ENCODE results near the gene FBLN1. TPM values are rescaled to one million over a fixed set of nuclear protein-coding genes. Genes with fewer than 3 reads are reported as not detected.
"Not testable (repeated sequence)": the region's sequence is repeated elsewhere in the genome, so short reads cannot be mapped to it uniquely, and the experiment has no call there.

The FBLN1 gene
- total RNA-seq, 2 donors from 2014 or later = 92.8 to 354 TPM

DNA sequence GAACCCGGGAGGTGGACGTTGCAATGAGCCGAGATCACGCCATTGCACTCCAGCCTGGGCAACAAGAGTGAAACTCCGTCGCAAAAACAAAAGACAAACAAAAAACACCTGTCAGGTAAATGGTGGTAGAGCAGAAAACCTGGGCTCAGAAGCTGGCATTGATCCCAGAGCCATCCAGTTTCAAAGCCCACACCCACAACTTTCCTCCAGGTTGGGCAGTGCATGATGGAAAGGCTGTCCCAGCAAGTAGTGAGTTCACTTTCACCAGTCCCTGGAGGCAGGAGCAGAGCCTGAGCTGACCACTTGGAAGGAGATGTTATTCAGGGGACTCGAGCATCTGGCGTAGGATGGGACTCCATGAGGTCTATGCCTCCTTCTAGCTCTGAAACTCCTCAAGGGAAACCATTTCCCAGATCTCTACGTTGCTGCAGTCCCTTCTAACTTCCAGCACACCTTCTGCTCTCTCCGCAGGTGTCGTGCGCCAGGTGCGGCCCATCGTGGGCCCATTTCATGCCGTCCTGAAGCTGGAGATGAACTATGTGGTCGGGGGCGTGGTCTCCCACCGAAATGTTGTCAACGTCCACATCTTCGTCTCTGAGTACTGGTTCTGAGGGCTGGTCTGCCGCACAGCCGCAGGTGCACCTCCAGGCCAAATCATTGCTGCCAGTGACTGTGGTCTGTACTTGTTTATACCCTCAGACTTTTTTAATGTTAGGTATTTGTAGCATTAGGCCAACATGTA lies 97.3 kb downstream of the FBLN1 start:
- no peak overlapping the region for H3K27ac ChIP-seq
- DNase-seq (ENCODE audit: low spot score) = no peak

DNA sequence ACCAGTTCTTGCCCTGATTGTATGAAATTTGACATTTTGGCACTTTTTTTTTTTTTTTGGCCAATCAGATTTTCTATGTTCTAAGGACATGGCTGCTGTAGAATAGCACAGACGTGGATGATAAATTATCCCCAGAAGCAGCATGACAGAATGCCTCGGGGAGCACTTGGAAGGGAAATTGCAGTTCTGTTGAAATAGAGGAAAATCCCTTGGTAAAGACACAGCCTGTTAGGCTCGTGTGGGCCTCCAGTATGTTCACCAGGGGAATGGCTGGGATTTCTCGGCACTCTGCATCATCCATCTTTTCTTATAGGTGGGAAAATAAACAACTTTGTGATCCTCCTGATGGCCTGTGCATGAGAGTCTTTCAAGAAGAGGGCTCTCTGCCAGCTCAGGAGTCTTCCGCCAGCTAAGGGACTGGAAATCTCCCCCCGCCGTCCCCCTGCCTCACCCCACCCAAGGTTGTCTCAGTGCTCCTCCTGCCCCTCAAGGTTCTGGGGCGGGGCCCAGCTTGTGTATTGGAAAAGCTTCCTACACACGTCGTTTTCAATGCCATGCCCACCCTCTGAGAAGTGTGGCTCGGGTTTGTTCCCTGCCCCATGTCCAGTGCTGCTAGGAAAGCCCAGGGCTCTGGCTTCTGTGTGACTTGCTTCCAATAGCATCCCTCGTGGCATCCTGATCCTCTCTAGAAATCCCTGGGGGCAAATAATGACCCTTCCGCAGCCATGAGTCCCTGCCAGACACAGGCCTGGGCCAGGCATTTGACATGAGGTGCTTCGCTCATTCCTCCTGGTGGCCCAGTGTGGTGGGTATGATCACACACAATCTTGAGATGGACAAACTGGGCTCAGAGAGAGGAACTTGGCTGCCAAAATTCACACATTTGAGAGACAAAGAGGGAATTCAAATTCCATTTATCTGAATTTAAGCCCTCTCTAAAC lies 98.4 kb downstream of the FBLN1 start:
- H3K4me1 ChIP-seq = no peaks in the 10 kb centered on the region
- no peak for DNase-seq (ENCODE audit: low spot score)
- no peak overlapping the region for H3K27ac ChIP-seq
- no peak overlapping the region for H3K4me3 ChIP-seq
- TF ChIP-seq, protein P1, sequence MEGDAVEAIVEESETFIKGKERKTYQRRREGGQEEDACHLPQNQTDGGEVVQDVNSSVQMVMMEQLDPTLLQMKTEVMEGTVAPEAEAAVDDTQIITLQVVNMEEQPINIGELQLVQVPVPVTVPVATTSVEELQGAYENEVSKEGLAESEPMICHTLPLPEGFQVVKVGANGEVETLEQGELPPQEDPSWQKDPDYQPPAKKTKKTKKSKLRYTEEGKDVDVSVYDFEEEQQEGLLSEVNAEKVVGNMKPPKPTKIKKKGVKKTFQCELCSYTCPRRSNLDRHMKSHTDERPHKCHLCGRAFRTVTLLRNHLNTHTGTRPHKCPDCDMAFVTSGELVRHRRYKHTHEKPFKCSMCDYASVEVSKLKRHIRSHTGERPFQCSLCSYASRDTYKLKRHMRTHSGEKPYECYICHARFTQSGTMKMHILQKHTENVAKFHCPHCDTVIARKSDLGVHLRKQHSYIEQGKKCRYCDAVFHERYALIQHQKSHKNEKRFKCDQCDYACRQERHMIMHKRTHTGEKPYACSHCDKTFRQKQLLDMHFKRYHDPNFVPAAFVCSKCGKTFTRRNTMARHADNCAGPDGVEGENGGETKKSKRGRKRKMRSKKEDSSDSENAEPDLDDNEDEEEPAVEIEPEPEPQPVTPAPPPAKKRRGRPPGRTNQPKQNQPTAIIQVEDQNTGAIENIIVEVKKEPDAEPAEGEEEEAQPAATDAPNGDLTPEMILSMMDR (IDR thresholded peaks at IDR 0.05) = no peak
- no peaks in the 10 kb centered on the region for H3K27me3 ChIP-seq
- H3K36me3 ChIP-seq = peaks cover 5% of the 10 kb centered on the region
- H3K9me3 ChIP-seq = no peaks in the 10 kb centered on the region

More for the DNA sequence above, 97.3 kb downstream of the FBLN1 start:
- Histone ChIP-seq H3K36me3 (peaks cover 5% of the 10 kb centered on the region), H3K4me1 (no peaks in the 10 kb centered on the region), H3K9me3 (no peaks in the 10 kb centered on the region), H3K4me3 (no peak overlapping the region), H3K27me3 (no peaks in the 10 kb centered on the region)
- TF ChIP-seq, protein P1 (IDR thresholded peaks at IDR 0.05) = no peak

DNA sequence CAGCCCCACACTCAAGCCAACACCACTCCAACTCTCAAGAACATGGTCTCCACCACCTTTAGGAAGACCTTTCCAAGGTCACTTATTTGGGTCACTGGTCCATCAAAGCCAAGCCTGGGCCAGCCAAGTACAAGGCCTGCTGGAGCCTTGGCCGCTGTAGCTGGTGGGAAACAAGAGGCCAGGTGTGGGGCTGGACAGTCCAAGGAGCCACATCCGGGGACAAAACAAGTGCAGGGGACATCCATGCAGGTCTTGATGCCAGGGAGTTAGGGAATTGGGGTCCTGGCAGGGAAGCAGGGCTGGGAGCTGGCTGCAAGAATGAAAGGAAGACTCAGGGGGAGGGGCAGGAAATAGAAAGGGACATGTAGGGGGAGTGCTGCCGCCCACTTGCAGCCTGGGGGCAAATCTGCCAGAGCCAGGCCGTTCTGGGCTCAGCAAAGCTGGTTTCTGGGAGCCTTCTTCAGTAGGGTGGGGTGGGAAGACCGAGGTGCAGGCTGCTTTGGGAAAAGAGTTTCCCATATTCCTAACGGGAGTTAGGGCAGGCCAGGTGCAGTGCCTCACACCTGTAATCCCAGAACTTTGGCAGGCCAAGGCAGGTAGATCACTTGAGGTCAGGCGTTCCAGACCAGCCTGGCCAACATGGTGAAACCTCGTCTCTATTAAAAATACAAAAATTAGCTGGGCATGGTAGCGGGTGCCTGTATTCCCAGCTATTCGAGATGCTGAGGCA lies 99.5 kb downstream of the FBLN1 start:
- H3K27ac ChIP-seq = no peak overlapping the region
- TF ChIP-seq, protein P1 (IDR thresholded peaks at IDR 0.05) = no peak
- peaks cover 5% of the 10 kb centered on the region for H3K36me3 ChIP-seq
- H3K4me1 ChIP-seq = no peaks in the 10 kb centered on the region
- H3K9me3 ChIP-seq = no peaks in the 10 kb centered on the region
- no peaks in the 10 kb centered on the region for H3K27me3 ChIP-seq
- no peak overlapping the region for H3K4me3 ChIP-seq
- DNase-seq (ENCODE audit: low spot score) = no peak

DNA sequence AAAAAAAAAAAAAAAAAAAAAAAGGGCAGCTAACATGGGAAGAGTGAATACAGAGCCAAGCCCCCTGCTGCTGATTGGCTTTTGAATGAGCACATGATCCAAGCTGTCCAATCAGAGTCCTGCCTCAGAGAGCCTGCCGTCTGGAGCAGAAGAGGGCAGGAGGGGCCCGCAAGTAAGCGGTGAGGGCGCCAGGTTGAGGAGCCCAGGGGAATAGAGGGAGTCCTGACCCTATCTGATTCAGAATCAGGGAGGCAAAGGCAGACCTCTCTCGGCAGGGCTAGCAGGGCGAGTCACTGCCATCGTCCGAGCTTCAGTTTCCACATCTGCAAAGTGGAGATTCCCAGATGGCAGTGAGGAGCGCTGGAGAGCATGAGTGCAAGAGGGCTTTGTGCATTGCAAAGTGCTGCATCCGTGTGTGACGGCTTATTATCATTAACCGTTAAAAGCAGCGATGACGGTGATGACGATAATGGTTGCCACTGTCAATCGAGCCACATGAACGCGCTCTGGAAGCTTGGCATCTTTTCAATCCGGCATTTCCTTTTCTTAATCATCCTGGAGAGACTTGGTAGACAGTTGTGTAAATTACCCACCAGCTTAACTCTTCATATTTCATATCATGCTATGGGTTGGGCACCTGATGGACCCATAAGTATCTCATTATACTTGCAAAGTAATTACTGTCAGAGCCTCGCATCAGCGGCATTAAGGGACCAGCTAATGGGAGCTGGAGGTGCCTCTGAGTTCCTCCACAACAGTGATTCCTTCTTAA lies 100.3 kb downstream of the FBLN1 start:
- DNase-seq (ENCODE audit: low spot score) = no peak
- no peaks in the 10 kb centered on the region for H3K4me1 ChIP-seq
- H3K36me3 ChIP-seq = peaks cover 1% of the 10 kb centered on the region
- no peaks in the 10 kb centered on the region for H3K27me3 ChIP-seq
- H3K27ac ChIP-seq = no peak overlapping the region
- TF ChIP-seq, protein P1 (IDR thresholded peaks at IDR 0.05) = no peak
- no peaks in the 10 kb centered on the region for H3K9me3 ChIP-seq
- no peak overlapping the region for H3K4me3 ChIP-seq

DNA sequence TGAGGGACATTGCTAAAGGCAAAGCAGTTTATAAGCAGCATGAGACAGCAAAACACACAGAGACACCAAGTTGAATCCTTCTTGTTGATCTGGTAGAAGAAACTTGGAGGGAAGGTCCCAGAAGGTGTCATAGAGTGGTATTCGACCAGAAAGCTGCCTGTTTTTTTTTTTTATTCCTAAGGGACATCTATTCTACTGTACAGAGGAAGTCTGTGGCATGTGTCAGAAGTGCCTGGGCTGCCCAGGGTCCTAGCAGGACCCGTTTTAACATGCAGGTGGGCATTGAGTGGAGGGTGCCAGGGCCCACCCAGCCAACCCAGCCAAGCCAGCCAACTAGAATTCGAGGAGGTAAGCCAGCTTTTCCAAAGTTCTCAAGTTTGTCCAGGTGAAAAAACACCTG lies 100.9 kb downstream of the FBLN1 start:
- DNase-seq (ENCODE audit: low spot score) = no peak
- no peaks in the 10 kb centered on the region for H3K27me3 ChIP-seq
- H3K4me3 ChIP-seq = no peak overlapping the region
- H3K9me3 ChIP-seq = no peaks in the 10 kb centered on the region
- no peaks in the 10 kb centered on the region for H3K4me1 ChIP-seq
- H3K36me3 ChIP-seq = no peaks in the 10 kb centered on the region
- no peak overlapping the region for H3K27ac ChIP-seq
- TF ChIP-seq, protein P1 (IDR thresholded peaks at IDR 0.05) = no peak

DNA sequence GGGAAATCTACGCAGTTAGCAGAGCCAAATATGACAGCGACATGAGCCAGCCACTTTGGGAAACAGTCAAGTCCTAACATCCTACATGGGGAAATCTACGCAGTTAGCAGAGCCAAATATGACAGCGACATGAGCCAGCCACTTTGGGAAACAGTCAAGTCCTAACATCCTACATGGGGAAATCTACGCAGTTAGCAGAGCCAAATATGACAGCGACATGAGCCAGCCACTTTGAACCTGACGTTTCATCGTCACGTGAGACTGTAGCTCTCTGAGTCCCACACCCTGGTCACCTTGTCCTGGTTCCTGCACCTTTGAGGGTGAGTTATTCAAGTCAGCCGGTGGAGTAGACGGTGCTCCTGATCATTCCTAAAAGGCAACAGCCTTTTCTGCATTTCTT lies 105.4 kb downstream of the FBLN1 start:
- not testable (repeated sequence) for H3K9me3 ChIP-seq; DNase-seq (ENCODE audit: low spot score); H3K27ac ChIP-seq; H3K27me3 ChIP-seq; H3K36me3 ChIP-seq; H3K4me1 ChIP-seq; H3K4me3 ChIP-seq

Data from right atrium auricular region (tissue), 2 donors.